Right hindlimb (tissue), 1 donor: ENCODE results near the gene TOGARAM1.
"Not testable (repeated sequence)": the region's sequence is repeated elsewhere in the genome, so short reads cannot be mapped to it uniquely, and the experiment has no call there.

Experiments
- DNase-seq: peaks from one replicate; pipeline ENCODE4 v3.0.0-alpha.2; 2018

Gene TOGARAM1

GRCh38 chr14:45051180-45051579 is 89.2 kb downstream of the TOGARAM1 start:
- no peak for DNase-seq

- no peak for DNase-seq
Measured at GRCh38 chr14:45051896-45052295, 89.9 kb downstream of the TOGARAM1 start.

GRCh38 chr14:45057349-45057748 is 95.4 kb downstream of the TOGARAM1 start:
- DNase-seq = no peak

DNA sequence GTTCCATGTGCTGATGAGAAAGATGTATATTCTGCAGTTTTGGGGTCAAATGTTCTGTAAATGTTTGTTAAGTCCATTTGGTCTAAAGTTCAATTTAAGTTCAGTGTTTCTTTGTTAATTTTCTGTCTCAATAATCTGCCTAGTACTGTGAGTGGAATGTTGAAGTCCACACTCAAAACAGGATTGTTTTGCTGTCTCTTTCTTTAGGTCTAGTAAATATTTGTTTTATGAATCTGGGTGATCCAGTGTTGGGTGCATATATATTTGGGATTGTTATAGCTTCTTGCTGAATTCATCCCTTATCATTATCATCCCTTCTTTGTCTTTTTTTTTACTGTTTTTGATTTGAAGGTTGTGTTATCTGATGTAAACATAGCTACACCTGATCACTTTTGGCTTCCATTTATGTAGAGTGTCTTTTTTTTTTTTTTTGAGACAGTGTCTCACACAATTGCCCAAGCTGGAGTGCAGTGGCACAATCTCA is 95.9 kb downstream of the TOGARAM1 start:
- DNase-seq = no peak

- no peak for DNase-seq
Measured at GRCh38 chr14:45060551-45060950, 98.6 kb downstream of the TOGARAM1 start.

- DNase-seq = no peak
Measured at GRCh38 chr14:45065540-45065939, 103.5 kb downstream of the TOGARAM1 start.

GRCh38 chr14:45065956-45066355 is 104.0 kb downstream of the TOGARAM1 start:
- DNase-seq = no peak

DNA sequence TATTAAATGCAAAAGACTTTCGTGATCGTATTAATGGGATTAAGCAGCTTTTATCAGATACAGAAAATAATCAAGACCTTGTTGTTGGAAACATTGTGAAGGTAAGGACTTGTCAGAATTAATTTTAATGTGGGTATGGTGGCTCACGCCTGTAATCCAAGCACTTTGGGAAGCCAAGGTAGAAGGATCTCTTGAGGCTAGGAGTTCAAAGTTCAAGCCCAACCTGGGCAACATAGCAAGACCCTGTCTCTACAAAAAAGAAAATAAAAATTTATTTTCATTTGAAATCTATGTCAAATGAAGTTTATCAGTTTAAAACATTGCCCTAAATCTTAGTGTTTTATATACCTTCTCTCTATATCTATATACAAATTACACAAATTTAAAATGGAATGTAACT is 104.7 kb downstream of the TOGARAM1 start:
- no peak for DNase-seq

DNA sequence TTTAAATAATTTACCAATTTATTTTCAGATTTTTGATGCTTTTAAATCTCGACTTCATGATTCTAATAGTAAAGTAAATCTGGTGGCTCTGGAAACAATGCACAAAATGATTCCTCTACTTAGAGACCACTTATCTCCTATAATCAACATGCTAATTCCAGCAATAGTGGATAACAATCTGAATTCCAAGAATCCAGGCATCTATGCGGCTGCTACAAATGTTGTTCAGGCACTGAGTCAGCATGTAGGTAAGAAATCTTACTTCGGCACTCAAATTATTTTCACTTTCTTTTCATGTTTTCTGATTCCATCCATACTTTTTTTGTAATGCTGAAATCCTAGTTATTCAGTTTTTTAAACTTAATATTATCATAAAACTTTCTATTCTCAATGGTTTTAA is 106.4 kb downstream of the TOGARAM1 start:
- no peak for DNase-seq

DNA sequence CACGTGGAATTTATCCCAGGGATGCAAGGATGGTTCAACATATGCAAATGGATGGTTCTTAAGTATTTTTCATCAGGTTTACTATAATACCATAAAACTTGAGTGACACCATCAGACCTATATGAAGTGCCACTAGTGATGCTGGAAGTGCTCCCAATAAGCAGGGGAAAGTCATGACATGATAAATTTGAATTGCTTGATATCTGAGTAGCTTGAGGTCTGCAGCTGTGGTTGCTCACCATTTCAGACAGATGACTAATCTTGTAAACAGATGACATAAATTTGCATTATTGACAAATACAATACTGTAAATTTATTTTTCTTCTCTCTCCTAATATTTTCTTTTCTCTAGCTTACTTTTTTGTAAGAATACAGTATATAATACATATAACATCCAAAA is 108.2 kb downstream of the TOGARAM1 start:
- DNase-seq = no peak

- DNase-seq = no peak
Measured at GRCh38 chr14:45072126-45072525, 110.1 kb downstream of the TOGARAM1 start.

DNA sequence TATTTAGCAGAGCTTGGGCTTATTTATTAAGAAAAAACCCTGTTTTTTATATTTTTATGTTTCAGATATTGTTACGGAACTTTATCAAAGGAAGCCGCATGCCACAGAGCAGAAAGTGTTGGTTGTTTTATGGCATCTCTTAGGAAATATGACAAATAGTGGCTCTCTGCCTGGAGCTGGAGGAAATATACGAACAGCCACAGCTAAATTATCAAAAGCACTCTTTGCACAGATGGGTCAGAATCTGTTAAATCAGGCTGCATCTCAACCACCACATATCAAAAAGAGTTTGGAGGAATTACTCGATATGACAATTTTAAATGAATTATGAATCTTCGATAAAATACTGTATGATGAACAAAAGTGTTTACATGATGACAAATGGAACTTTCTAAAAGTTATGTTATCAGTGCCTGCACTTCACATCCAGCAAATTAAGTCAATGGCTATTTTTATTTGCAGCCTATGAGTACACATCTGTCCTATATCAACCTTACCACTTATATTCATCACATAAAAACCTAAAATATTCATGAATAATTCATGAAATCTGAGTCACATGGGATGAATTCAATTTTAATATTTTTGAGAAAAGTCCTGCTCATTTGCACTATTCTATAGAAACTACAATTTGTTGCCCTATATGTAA is 111.4 kb downstream of the TOGARAM1 start:
- no peak for DNase-seq

GRCh38 chr14:45078323-45078722 is 116.3 kb downstream of the TOGARAM1 start:
- DNase-seq = no peak

DNA sequence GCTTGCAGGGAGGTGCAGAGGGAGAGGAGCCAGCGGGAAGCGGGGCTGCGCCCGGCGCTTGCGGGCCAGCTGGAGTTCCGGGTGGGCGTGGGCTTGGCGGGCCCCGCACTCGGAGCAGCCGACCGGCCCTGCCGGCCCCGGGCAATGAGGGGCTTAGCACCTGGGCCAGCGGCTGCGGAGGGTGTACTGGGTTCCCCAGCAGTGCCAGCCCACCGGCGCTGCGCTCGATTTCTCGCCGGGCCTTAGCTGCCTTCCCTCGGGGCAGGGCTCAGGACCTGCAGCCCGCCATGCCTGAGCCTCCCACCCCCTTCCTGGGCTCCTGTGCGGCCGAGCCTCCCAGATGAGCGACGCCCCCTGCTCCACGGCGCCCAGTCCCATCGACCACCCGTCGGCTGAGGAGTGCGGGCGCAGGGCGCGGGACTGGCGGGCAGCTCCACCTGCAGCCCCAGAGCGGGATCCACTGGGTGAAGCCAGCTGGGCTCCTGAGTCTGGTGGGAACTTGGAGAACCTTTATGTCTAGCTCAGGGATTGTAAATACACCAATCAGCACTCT is 118.5 kb downstream of the TOGARAM1 start:
- not testable (repeated sequence) for DNase-seq

- not testable (repeated sequence) for DNase-seq
Measured at GRCh38 chr14:45081096-45081495, 119.1 kb downstream of the TOGARAM1 start.

GRCh38 chr14:45082420-45082819 is 120.4 kb downstream of the TOGARAM1 start:
- DNase-seq = no peak

GRCh38 chr14:45083617-45083975 is 121.6 kb downstream of the TOGARAM1 start:
- DNase-seq = no peak

GRCh38 chr14:45083976-45084722 is 122.2 kb downstream of the TOGARAM1 start, which contains the start of gene PRPF39:
PRPF39 (plus strand) TSS chr14:45084116; CDS start chr14:45095240, 11,124 bp downstream.
- DNase-seq = peak; percentile 96

DNA sequence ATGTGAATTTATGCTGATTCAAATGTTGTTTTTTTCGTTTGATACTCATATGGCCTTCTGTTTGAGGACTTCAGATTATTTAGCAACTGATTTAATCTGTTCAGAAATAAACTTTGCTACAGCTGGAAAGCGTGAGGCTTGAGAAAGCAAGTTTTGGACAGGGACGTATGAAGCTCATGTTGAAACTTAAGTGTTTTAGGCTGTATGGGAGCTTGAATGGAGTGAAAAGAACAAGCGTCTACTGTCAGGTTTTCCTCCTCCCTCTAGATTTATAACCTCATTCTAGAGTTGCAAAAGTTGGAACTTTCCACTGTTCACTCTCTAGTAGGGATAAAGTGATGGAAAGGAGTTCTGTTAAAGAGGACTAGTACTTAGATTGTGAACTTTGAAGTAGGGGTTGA is 123.0 kb downstream of the TOGARAM1 start:
- no peak for DNase-seq

DNA sequence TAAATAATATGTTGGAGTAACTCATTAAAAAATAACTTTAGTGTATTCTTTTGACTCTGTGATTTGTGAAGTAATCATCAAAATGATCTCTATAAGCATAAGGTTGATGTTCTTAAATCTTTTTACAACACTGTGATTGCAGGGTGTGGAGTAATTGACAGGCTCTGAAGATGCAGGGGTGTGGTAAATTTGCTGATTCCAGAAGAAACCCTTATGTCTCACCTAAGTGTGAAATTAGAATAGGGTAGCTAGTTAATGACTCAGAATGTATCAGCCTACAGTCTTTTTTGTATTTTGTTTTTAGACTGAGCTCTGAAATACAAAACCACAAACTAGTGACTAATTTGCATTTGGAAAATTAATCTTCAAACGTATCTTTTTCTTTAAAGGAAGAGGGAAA is 127.8 kb downstream of the TOGARAM1 start:
- no peak for DNase-seq

DNA sequence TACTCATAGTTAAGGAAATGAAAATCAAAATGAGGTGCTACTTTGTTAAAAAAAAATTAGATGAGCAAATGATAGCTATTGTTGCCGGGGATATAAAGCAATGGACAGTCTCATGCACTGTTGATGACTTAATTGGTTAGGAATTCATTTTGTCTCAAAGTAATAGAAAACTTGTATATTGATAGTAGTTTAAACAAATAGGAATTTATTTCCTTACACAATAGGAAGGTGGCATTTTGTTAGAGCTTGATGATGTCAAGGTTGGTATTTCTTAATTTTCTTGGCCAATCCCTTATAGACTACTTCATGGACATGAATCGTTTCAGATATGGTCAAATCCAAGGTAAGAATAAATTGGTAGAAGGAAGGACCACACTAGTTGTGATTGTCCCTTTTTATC is 129.7 kb downstream of the TOGARAM1 start:
- no peak for DNase-seq

GRCh38 chr14:45094275-45094674 is 132.3 kb downstream of the TOGARAM1 start:
- DNase-seq = no peak

DNA sequence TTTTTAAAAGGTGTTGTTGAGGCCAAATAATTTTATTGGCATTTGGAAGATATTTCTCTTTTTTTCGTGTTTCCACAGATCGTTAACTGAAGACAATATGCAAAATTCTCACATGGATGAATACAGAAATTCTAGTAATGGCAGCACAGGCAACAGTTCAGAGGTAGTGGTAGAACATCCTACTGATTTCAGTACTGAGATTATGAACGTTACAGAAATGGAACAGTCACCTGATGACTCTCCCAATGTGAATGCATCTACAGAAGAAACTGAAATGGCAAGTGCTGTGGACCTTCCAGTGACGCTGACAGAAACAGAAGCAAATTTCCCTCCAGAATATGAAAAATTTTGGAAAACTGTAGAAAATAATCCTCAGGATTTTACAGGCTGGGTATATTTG is 133.2 kb downstream of the TOGARAM1 start:
- no peak for DNase-seq

GRCh38 chr14:45096218-45096617 is 134.2 kb downstream of the TOGARAM1 start:
- no peak for DNase-seq
